Gastrocnemius medialis (tissue), 4 donors: ENCODE data around the gene AHDC1.

Source experiments
- CTCF ChIP-seq, 5 experiments: fragments of 450-650 bp in 3 of 5; fragments of 200-600 bp in 2 of 5; sonication (generic) in 2 of 5; IDR thresholded peaks in 4 of 5; conservative IDR thresholded peaks in 1 of 5; 1 replicate in 4 of 5; 2 replicates in 1 of 5; pipeline ENCODE4 v1.5.1; 2016 to 2019; ENCODE audit warnings: antibody characterized with exemption in 5 of 5, mild to moderate bottlenecking in 3 of 5, moderate library complexity in 3 of 5
- POLR2A ChIP-seq, 2 donors: fragments of 450-650 bp; IDR thresholded peaks; one replicate each; pipeline ENCODE4 v1.6.1; 2017; ENCODE audit warnings: antibody characterized with exemption in 2 of 2, mild to moderate bottlenecking in 2 of 2, moderate library complexity in 2 of 2

DNA sequence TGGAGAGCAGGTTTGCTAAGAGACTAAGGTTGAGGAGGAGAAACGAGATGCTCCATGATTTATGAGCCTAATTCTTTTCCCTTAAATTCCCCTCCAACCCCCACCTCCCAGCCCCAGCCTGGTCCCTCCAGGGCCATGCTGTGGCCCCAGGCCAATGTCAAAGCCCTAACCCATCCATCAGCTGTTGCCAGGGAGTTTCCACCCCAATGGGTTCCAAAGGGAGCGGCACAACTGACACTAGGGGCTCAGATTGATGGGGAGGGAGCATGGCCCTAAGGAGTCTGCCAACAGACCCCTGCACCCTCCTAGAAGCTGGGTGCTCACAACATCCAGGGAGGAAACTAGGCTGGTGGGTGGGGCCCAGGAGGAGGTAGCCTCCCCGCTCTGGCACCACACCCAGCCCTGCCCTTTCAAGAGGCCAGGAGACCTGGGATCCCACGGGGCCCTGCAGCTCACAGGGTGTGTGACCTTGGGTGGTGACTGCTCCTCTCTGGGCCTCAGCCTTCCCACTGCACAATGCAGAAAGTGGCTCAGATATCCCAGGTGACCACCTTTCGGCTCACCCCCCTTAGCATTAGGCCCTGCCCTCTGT lies 12.9 kb downstream of the AHDC1 start:
- TF ChIP-seq CTCF (IDR thresholded peaks at IDR 0.05 in 4 of 5, conservative IDR thresholded peaks at IDR 0.05 in 1 of 5) (no peak), POLR2A (IDR thresholded peaks at IDR 0.05) (no peak)
